GM12878 (cell line): ENCODE data around the gene JOSD2. TPM values are rescaled to one million over a fixed set of nuclear protein-coding genes. Genes with fewer than 3 reads are reported as not detected.

ENCODE experiments used
- BCL11A ChIP-seq: IDR thresholded peaks from 2 replicates; pipeline ENCODE4 v1.6.1; 2011; ENCODE audit warnings: low read depth, low read length
- BHLHE40 ChIP-seq, 2 experiments: fragments of 450-650 bp in 1 of 2; IDR thresholded peaks; 2 replicates each; pipeline ENCODE4 v1.6.1; 2011 to 2017; ENCODE audit warnings: low read depth in 2 of 2, borderline replicate concordance in 1 of 2, improper control_type of control experiment in 1 of 2, low read length in 1 of 2, mild to moderate bottlenecking in 1 of 2
- CBX5 ChIP-seq: sonication (generic); IDR thresholded peaks from 2 replicates; pipeline ENCODE4 v1.6.1; 2016; ENCODE audit warnings: low read depth, moderate library complexity, mild to moderate bottlenecking, inconsistent platforms
- E2F8 ChIP-seq: fragments of 450-650 bp; IDR thresholded peaks from 2 replicates; pipeline ENCODE4 v1.6.1; 2018; ENCODE audit warnings: mild to moderate bottlenecking, low read depth, moderate library complexity; ENCODE audit not compliant: partially characterized antibody
- GATAD2B ChIP-seq: fragments of 450-650 bp; conservative IDR thresholded peaks from 2 replicates; pipeline ENCODE4 v1.6.1; 2017; ENCODE audit warnings: low read depth, mild to moderate bottlenecking, moderate library complexity
- JUNB ChIP-seq: IDR thresholded peaks from 2 replicates; pipeline ENCODE4 v1.6.1; 2016; ENCODE audit warnings: antibody characterized with exemption, mild to moderate bottlenecking
- NBN ChIP-seq: fragments of 450-650 bp; IDR thresholded peaks from 2 replicates; pipeline ENCODE4 v1.6.1; 2016
- PAX8 ChIP-seq: fragments of 450-650 bp; IDR thresholded peaks from 2 replicates; pipeline ENCODE4 v1.6.1; 2017; ENCODE audit warnings: mild to moderate bottlenecking, moderate library complexity
- POLR2A ChIP-seq: IDR thresholded peaks from 2 replicates; pipeline ENCODE4 v1.6.1; 2011; ENCODE audit warnings: low read depth, mild to moderate bottlenecking, low read length
- POLR2AphosphoS2 ChIP-seq: IDR thresholded peaks from 2 replicates; pipeline ENCODE4 v1.6.1; 2011; ENCODE audit warnings: low read depth, mild to moderate bottlenecking, low read length, improper control_type of control experiment, moderate library complexity
- POLR2AphosphoS5 ChIP-seq: IDR thresholded peaks from 2 replicates; pipeline ENCODE4 v1.6.1; 2011; ENCODE audit warnings: mild to moderate bottlenecking, low read length, inconsistent platforms
- RCOR1 ChIP-seq: conservative IDR thresholded peaks from 2 replicates; pipeline ENCODE4 v1.6.1; 2012; ENCODE audit warnings: low read depth, low read length, improper control_type of control experiment
- RUNX3 ChIP-seq: IDR thresholded peaks from 2 replicates; pipeline ENCODE4 v1.6.1; 2012; ENCODE audit warnings: low read length, inconsistent platforms
- SIX5 ChIP-seq: IDR thresholded peaks from 2 replicates; pipeline ENCODE4 v1.6.1; 2011; ENCODE audit warnings: mild to moderate bottlenecking, low read depth, low read length, moderate library complexity; ENCODE audit not compliant: severe bottlenecking
- SREBF1 ChIP-seq: IDR thresholded peaks from 2 replicates; pipeline ENCODE4 v1.6.1; 2012; ENCODE audit warnings: mild to moderate bottlenecking, low read length
- TCF12 ChIP-seq: IDR thresholded peaks from 2 replicates; pipeline ENCODE4 v1.6.1; 2011; ENCODE audit warnings: low read depth, mild to moderate bottlenecking, low read length
- TCF3 ChIP-seq: IDR thresholded peaks from 2 replicates; pipeline ENCODE4 v1.6.1; 2012; ENCODE audit warnings: low read depth, mild to moderate bottlenecking, low read length, borderline replicate concordance; ENCODE audit not compliant: insufficient read depth
- TCF7 ChIP-seq: IDR thresholded peaks from 2 replicates; pipeline ENCODE4 v1.6.1; 2014; ENCODE audit warnings: antibody characterized with exemption, borderline replicate concordance
- YBX1 ChIP-seq: fragments of 450-650 bp; IDR thresholded peaks from 2 replicates; pipeline ENCODE4 v1.6.1; 2016; ENCODE audit warnings: antibody characterized with exemption
- ZNF24 ChIP-seq: fragments of 450-650 bp; IDR thresholded peaks from 2 replicates; pipeline ENCODE4 v1.6.1; 2017; ENCODE audit warnings: antibody characterized with exemption, mild to moderate bottlenecking
- ZNF622 ChIP-seq: fragments of 450-650 bp; IDR thresholded peaks from 2 replicates; pipeline ENCODE4 v1.6.1; 2017; ENCODE audit warnings: mild to moderate bottlenecking, inconsistent platforms
- ZSCAN29 ChIP-seq: fragments of 450-650 bp; IDR thresholded peaks from 2 replicates; pipeline ENCODE4 v1.6.1; 2017; ENCODE audit warnings: mild to moderate bottlenecking, moderate library complexity
- polyA plus RNA-seq, 11 experiments: library from polyadenylated mRNA; depleted of rRNA in 4 of 11; unstranded in 6 of 11; stranded (reverse) in 5 of 11; fragments of >200 nt; fragmentation: Nextera tagmentation in 4 of 11; fragmentation: Illumina TruSeq in 1 of 11; extraction: Ambion mirVana in 4 of 11; extraction: Trizol in 1 of 11; gene quantifications; 1 replicate in 1 of 11; 2 replicates in 10 of 11; pipeline versions ENCODE4 v1.2.1 to v1.2.3, GENCODE V29; 2011 to 2016; ENCODE audit warnings: inconsistent platforms in 2 of 11, missing spikeins in 2 of 11, low read depth in 1 of 11
- total RNA-seq, 4 experiments: library from RNA; depleted of rRNA in 3 of 4; stranded (reverse); fragments of >200 nt in 3 of 4; fragmentation: Illumina TruSeq in 1 of 4; extraction: Trizol in 1 of 4; gene quantifications; 2 replicates each; pipeline versions ENCODE4 v1.2.1 to v1.2.3, GENCODE V29; 2013 to 2021
- TF ChIP-seq, protein P1 (sequence below): fragments of 450-650 bp; formaldehyde crosslinking; IDR thresholded peaks from 2 replicates; pipeline ENCODE4 v1.5.0; 2022; ENCODE audit warnings: mild to moderate bottlenecking, missing genetic modification characterization
- TF ChIP-seq, protein P2 (sequence below): IDR thresholded peaks from 2 replicates; pipeline ENCODE4 v1.6.1; 2012; ENCODE audit warnings: low read depth, low read length, improper control_type of control experiment
- TF ChIP-seq, protein P3 (sequence below): fragments of 450-650 bp; IDR thresholded peaks from 2 replicates; pipeline ENCODE4 v1.6.1; 2018; ENCODE audit warnings: borderline replicate concordance, mild to moderate bottlenecking; ENCODE audit not compliant: partially characterized antibody

Gene JOSD2
- total and polyA plus RNA-seq, 10 of the 15 experiments (the other 5 are each of a cell fraction or from before 2014, with no cell fraction given) = 0.91 to 26.7 (median 13.0) TPM

GRCh38 chr19:50460161-50460765, 50.7 kb downstream of the JOSD2 start (continued):
- peak; percentile 50; the same call in 1 of the 2 replicates for TF ChIP-seq RUNX3
- no peak for TF ChIP-seq SREBF1
- TF ChIP-seq RCOR1 = no peak
- TF ChIP-seq, protein P1, sequence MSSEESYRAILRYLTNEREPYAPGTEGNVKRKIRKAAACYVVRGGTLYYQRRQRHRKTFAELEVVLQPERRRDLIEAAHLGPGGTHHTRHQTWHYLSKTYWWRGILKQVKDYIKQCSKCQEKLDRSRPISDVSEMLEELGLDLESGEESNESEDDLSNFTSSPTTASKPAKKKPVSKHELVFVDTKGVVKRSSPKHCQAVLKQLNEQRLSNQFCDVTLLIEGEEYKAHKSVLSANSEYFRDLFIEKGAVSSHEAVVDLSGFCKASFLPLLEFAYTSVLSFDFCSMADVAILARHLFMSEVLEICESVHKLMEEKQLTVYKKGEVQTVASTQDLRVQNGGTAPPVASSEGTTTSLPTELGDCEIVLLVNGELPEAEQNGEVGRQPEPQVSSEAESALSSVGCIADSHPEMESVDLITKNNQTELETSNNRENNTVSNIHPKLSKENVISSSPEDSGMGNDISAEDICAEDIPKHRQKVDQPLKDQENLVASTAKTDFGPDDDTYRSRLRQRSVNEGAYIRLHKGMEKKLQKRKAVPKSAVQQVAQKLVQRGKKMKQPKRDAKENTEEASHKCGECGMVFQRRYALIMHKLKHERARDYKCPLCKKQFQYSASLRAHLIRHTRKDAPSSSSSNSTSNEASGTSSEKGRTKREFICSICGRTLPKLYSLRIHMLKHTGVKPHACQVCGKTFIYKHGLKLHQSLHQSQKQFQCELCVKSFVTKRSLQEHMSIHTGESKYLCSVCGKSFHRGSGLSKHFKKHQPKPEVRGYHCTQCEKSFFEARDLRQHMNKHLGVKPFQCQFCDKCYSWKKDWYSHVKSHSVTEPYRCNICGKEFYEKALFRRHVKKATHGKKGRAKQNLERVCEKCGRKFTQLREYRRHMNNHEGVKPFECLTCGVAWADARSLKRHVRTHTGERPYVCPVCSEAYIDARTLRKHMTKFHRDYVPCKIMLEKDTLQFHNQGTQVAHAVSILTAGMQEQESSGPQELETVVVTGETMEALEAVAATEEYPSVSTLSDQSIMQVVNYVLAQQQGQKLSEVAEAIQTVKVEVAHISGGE (CRISPR knock-in tag) = no peak
- TF ChIP-seq TCF3 = peak; percentile 90
- TF ChIP-seq GATAD2B = no peak
- TF ChIP-seq NBN = no peak; the same call in 1 of the 2 replicates
- TF ChIP-seq BHLHE40 (IDR thresholded peaks at IDR 0.05; ENCODE audit: borderline replicate concordance in 1 of 2, low read depth in 2 of 2, low read length in 1 of 2) = peak; percentile 97 to 98
- no peak for TF ChIP-seq ZNF622
- peak; percentile 92 for TF ChIP-seq TCF12
- TF ChIP-seq POLR2AphosphoS5 = no peak
- TF ChIP-seq TCF7 = no peak
- TF ChIP-seq JUNB = peak; percentile 51; the same call in 1 of the 2 replicates
- TF ChIP-seq BCL11A = no peak
- TF ChIP-seq, protein P2, sequence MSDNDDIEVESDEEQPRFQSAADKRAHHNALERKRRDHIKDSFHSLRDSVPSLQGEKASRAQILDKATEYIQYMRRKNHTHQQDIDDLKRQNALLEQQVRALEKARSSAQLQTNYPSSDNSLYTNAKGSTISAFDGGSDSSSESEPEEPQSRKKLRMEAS = no peak; the same call in 1 of the 2 replicates
- no peak for TF ChIP-seq SIX5
- no peak for TF ChIP-seq E2F8
- TF ChIP-seq CBX5 = no peak
- TF ChIP-seq, protein P3, sequence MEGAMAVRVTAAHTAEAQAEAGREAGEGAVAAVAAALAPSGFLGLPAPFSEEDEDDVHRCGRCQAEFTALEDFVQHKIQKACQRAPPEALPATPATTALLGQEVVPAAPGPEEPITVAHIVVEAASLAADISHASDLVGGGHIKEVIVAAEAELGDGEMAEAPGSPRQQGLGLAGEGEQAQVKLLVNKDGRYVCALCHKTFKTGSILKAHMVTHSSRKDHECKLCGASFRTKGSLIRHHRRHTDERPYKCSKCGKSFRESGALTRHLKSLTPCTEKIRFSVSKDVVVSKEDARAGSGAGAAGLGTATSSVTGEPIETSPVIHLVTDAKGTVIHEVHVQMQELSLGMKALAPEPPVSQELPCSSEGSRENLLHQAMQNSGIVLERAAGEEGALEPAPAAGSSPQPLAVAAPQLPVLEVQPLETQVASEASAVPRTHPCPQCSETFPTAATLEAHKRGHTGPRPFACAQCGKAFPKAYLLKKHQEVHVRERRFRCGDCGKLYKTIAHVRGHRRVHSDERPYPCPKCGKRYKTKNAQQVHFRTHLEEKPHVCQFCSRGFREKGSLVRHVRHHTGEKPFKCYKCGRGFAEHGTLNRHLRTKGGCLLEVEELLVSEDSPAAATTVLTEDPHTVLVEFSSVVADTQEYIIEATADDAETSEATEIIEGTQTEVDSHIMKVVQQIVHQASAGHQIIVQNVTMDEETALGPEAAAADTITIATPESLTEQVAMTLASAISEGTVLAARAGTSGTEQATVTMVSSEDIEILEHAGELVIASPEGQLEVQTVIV = no peak
- TF ChIP-seq ZSCAN29 = no peak
- no peak for TF ChIP-seq ZNF24
- TF ChIP-seq POLR2A = peak; percentile 28; the same call in 1 of the 2 replicates
- TF ChIP-seq YBX1 = no peak
- TF ChIP-seq PAX8 = no peak
- no peak for TF ChIP-seq POLR2AphosphoS2
